Activated naive CD8-positive, alpha-beta T cell (primary cell): ENCODE results near the gene PEX3.
"Not testable (repeated sequence)": the region's sequence is repeated elsewhere in the genome, so short reads cannot be mapped to it uniquely, and the experiment has no call there.

Experiments
- H3K27ac Mint-ChIP-seq: one replicate; pipeline ENCODE4 v1.8.0; 2021; ENCODE audit warnings: mixed read lengths
- H3K27me3 Mint-ChIP-seq: one replicate; pipeline ENCODE4 v1.8.0; 2021; ENCODE audit warnings: mixed read lengths
- H3K36me3 Mint-ChIP-seq: one replicate; pipeline ENCODE4 v1.8.0; 2021; ENCODE audit warnings: mixed read lengths
- H3K4me1 Mint-ChIP-seq: one replicate; pipeline ENCODE4 v1.8.0; 2021; ENCODE audit warnings: low read depth, mixed read lengths
- H3K4me3 Mint-ChIP-seq: one replicate; pipeline ENCODE4 v1.8.0; 2021; ENCODE audit warnings: mild to moderate bottlenecking, mixed read lengths
- H3K9me3 Mint-ChIP-seq: one replicate; pipeline ENCODE4 v1.8.0; 2021; ENCODE audit warnings: low read depth, mixed read lengths

Gene PEX3

GRCh38 chr6:143507358-143508145, 56.9 kb downstream of the PEX3 start:
- Mint-ChIP-seq H3K9me3 (no peaks in the 10 kb centered on the region), H3K27me3 (no peaks in the 10 kb centered on the region), H3K36me3 (peaks cover 17% of the 10 kb centered on the region), H3K4me3 (no peak overlapping the region), H3K4me1 (peaks cover 10% of the 10 kb centered on the region), H3K27ac (no peak overlapping the region)

- H3K9me3 Mint-ChIP-seq, H3K27ac Mint-ChIP-seq, H3K4me3 Mint-ChIP-seq, H3K27me3 Mint-ChIP-seq: not testable (repeated sequence)
- peaks cover 15% of the 10 kb centered on the region for H3K4me1 Mint-ChIP-seq
- peaks cover 17% of the 10 kb centered on the region for H3K36me3 Mint-ChIP-seq
These were observed 59.7 kb downstream of the PEX3 start for GRCh38 chr6:143510326-143510725.

GRCh38 chr6:143510991-143511891, 60.6 kb downstream of the PEX3 start, which contains the start of gene FUCA2:
Gene FUCA2, minus strand, starts transcription at chr6:143511720. Its CDS starts 86 bp downstream, at chr6:143511634.
- H3K4me3 Mint-ChIP-seq, result peak within 1 kb of the TSS; percentile 77
- H3K27me3 Mint-ChIP-seq, result no peaks in the 10 kb centered on the region
- no peaks in the 10 kb centered on the region for H3K9me3 Mint-ChIP-seq
- peaks cover 15% of the 10 kb centered on the region for H3K4me1 Mint-ChIP-seq
- H3K36me3 Mint-ChIP-seq, result peaks cover 10% of the 10 kb centered on the region
- H3K27ac Mint-ChIP-seq, result peak within 1 kb of the TSS; percentile 95

GRCh38 chr6:143513410-143513809, 62.8 kb downstream of the PEX3 start:
- Mint-ChIP-seq H3K4me1 (peaks cover 15% of the 10 kb centered on the region), H3K27ac (peak overlapping the region; percentile 82), H3K9me3 (no peaks in the 10 kb centered on the region), H3K27me3 (no peaks in the 10 kb centered on the region), H3K4me3 (peak overlapping the region; percentile 66), H3K36me3 (peaks cover 2% of the 10 kb centered on the region)

- Mint-ChIP-seq H3K4me3 (no peak overlapping the region), H3K27me3 (no peaks in the 10 kb centered on the region), H3K27ac (no peak overlapping the region), H3K9me3 (no peaks in the 10 kb centered on the region), H3K36me3 (peaks cover 2% of the 10 kb centered on the region), H3K4me1 (peaks cover 15% of the 10 kb centered on the region)
These were observed 64.6 kb downstream of the PEX3 start for GRCh38 chr6:143515061-143515760.

- H3K27ac Mint-ChIP-seq, result no peak overlapping the region
- H3K36me3 Mint-ChIP-seq, result peaks cover 2% of the 10 kb centered on the region
- H3K27me3 Mint-ChIP-seq, result no peaks in the 10 kb centered on the region
- peaks cover 12% of the 10 kb centered on the region for H3K4me1 Mint-ChIP-seq
- no peaks in the 10 kb centered on the region for H3K9me3 Mint-ChIP-seq
- H3K4me3 Mint-ChIP-seq, result no peak overlapping the region
These were observed 65.3 kb downstream of the PEX3 start for GRCh38 chr6:143515766-143516355.

- peak overlapping the region; percentile 31 for H3K27ac Mint-ChIP-seq
- no peak overlapping the region for H3K4me3 Mint-ChIP-seq
- peaks cover 2% of the 10 kb centered on the region for H3K36me3 Mint-ChIP-seq
- H3K4me1 Mint-ChIP-seq, result peaks cover 7% of the 10 kb centered on the region
- no peaks in the 10 kb centered on the region for H3K27me3 Mint-ChIP-seq
- no peaks in the 10 kb centered on the region for H3K9me3 Mint-ChIP-seq
These were observed 66.3 kb downstream of the PEX3 start for GRCh38 chr6:143516690-143517446.

GRCh38 chr6:143517447-143517773, 66.8 kb downstream of the PEX3 start:
- Mint-ChIP-seq H3K9me3 (no peaks in the 10 kb centered on the region), H3K27ac (peak overlapping the region; percentile 31), H3K27me3 (no peaks in the 10 kb centered on the region), H3K4me1 (peaks cover 5% of the 10 kb centered on the region), H3K36me3 (peaks cover 2% of the 10 kb centered on the region), H3K4me3 (no peak overlapping the region)

- Mint-ChIP-seq H3K4me1 (no peaks in the 10 kb centered on the region), H3K27me3 (no peaks in the 10 kb centered on the region), H3K27ac (no peak overlapping the region), H3K9me3 (no peaks in the 10 kb centered on the region), H3K36me3 (no peaks in the 10 kb centered on the region), H3K4me3 (no peak overlapping the region)
These were observed 71.5 kb downstream of the PEX3 start for GRCh38 chr6:143522039-143522600.

- H3K4me3 Mint-ChIP-seq, result no peak overlapping the region
- H3K36me3 Mint-ChIP-seq, result no peaks in the 10 kb centered on the region
- H3K27me3 Mint-ChIP-seq, result no peaks in the 10 kb centered on the region
- H3K4me1 Mint-ChIP-seq, result peaks cover 12% of the 10 kb centered on the region
- H3K9me3 Mint-ChIP-seq, result no peaks in the 10 kb centered on the region
- H3K27ac Mint-ChIP-seq, result no peak overlapping the region
These were observed 74.8 kb downstream of the PEX3 start for GRCh38 chr6:143525356-143525755.

GRCh38 chr6:143527677-143528076, 77.1 kb downstream of the PEX3 start:
- Mint-ChIP-seq H3K36me3 (no peaks in the 10 kb centered on the region), H3K9me3 (no peaks in the 10 kb centered on the region), H3K4me3 (no peak overlapping the region), H3K27me3 (no peaks in the 10 kb centered on the region), H3K4me1 (peaks cover 12% of the 10 kb centered on the region), H3K27ac (peak overlapping the region; percentile 25)

GRCh38 chr6:143528164-143528811, 77.7 kb downstream of the PEX3 start:
- no peaks in the 10 kb centered on the region for H3K9me3 Mint-ChIP-seq
- peak overlapping the region; percentile 70 for H3K27ac Mint-ChIP-seq
- no peaks in the 10 kb centered on the region for H3K36me3 Mint-ChIP-seq
- H3K27me3 Mint-ChIP-seq, result no peaks in the 10 kb centered on the region
- peak overlapping the region; percentile 1 for H3K4me3 Mint-ChIP-seq
- peaks cover 12% of the 10 kb centered on the region for H3K4me1 Mint-ChIP-seq

- H3K36me3 Mint-ChIP-seq, result no peaks in the 10 kb centered on the region
- peaks cover 12% of the 10 kb centered on the region for H3K4me1 Mint-ChIP-seq
- H3K9me3 Mint-ChIP-seq, result no peaks in the 10 kb centered on the region
- no peak overlapping the region for H3K4me3 Mint-ChIP-seq
- no peak overlapping the region for H3K27ac Mint-ChIP-seq
- H3K27me3 Mint-ChIP-seq, result no peaks in the 10 kb centered on the region
These were observed 78.5 kb downstream of the PEX3 start for GRCh38 chr6:143529095-143529494.
